C4-2B (cell line): ENCODE data around the gene CCDC28A.

Experiments
- CTCF ChIP-seq: fragments of 450-650 bp; conservative IDR thresholded peaks from 2 replicates; pipeline ENCODE4 v1.5.1; 2017; ENCODE audit warnings: mild to moderate bottlenecking
- ZFX ChIP-seq: fragments of 450-650 bp; IDR thresholded peaks from 2 replicates; pipeline ENCODE4 v1.6.1; 2017

- TF ChIP-seq CTCF (no peak), ZFX (no peak)
Measured at GRCh38 chr6:138772596-138773176, 883 bp upstream of the CCDC28A start.
